Neutrophil (primary cell): ENCODE measurements around the gene ZNF281.

Experiments
- H3K27ac ChIP-seq: fragments of 200-600 bp; sonication (generic); 2 replicates; pipeline ENCODE4 v1.5.1; 2016; ENCODE audit warnings: mild to moderate bottlenecking, moderate library complexity
- H3K27me3 ChIP-seq: fragments of 200-600 bp; sonication (generic); 2 replicates; pipeline ENCODE4 v1.6.0; 2016; ENCODE audit warnings: mild to moderate bottlenecking
- H3K36me3 ChIP-seq: fragments of 200-600 bp; sonication (generic); 2 replicates; pipeline ENCODE4 v1.5.1; 2017
- H3K4me1 ChIP-seq, 2 experiments: fragments of 200-600 bp in 1 of 2; sonication (generic) in 1 of 2; 1 replicate in 1 of 2; 2 replicates in 1 of 2; pipeline versions ENCODE4 v1.5.1 to v1.6.1; 2013 to 2016; ENCODE audit warnings: low read depth in 1 of 2, low read length in 1 of 2, mild to moderate bottlenecking in 1 of 2, moderate library complexity in 1 of 2; ENCODE audit not compliant: control insufficient read depth in 1 of 2, insufficient read depth in 1 of 2
- H3K4me3 ChIP-seq, 2 experiments: fragments of 200-600 bp in 1 of 2; sonication (generic) in 1 of 2; 1 replicate in 1 of 2; 2 replicates in 1 of 2; pipeline ENCODE4 v1.5.1; 2013 to 2016; ENCODE audit warnings: low read depth in 1 of 2, low read length in 1 of 2, mild to moderate bottlenecking in 1 of 2, moderate library complexity in 1 of 2
- H3K9me3 ChIP-seq: fragments of 200-600 bp; sonication (generic); 2 replicates; pipeline ENCODE4 v1.5.1; 2016
- CTCF ChIP-seq: fragments of 200-600 bp; sonication (generic); IDR thresholded peaks from 2 replicates; pipeline ENCODE4 v1.5.1; 2016; ENCODE audit warnings: antibody characterized with exemption

The ZNF281 gene

GRCh38 chr1:200386416-200386815, 23.4 kb downstream of the ZNF281 start:
- TF ChIP-seq CTCF = no peak
- peaks cover under 1 to 3% of the 10 kb centered on the region in 2 experiments for H3K4me1 ChIP-seq
- H3K9me3 ChIP-seq = no peaks in the 10 kb centered on the region
- H3K36me3 ChIP-seq = no peaks in the 10 kb centered on the region
- H3K4me3 ChIP-seq = no peak overlapping the region
- no peak overlapping the region for H3K27ac ChIP-seq
- no peaks in the 10 kb centered on the region for H3K27me3 ChIP-seq

GRCh38 chr1:200384818-200385390, 24.9 kb downstream of the ZNF281 start:
- no peaks in the 10 kb centered on the region for H3K4me1 ChIP-seq
- H3K4me3 ChIP-seq = no peak overlapping the region
- H3K27me3 ChIP-seq = no peaks in the 10 kb centered on the region
- TF ChIP-seq CTCF = no peak
- no peak overlapping the region for H3K27ac ChIP-seq
- no peaks in the 10 kb centered on the region for H3K36me3 ChIP-seq
- no peaks in the 10 kb centered on the region for H3K9me3 ChIP-seq

GRCh38 chr1:200381256-200381984, 28.4 kb downstream of the ZNF281 start:
- no peaks in the 10 kb centered on the region for H3K36me3 ChIP-seq
- TF ChIP-seq CTCF = no peak
- no peaks in the 10 kb centered on the region for H3K27me3 ChIP-seq
- H3K27ac ChIP-seq = no peak overlapping the region
- no peaks in the 10 kb centered on the region for H3K4me1 ChIP-seq
- H3K9me3 ChIP-seq = no peaks in the 10 kb centered on the region
- H3K4me3 ChIP-seq = no peak overlapping the region

- no peaks in the 10 kb centered on the region for H3K27me3 ChIP-seq
- no peak for TF ChIP-seq CTCF
- H3K4me3 ChIP-seq = no peak overlapping the region
- no peaks in the 10 kb centered on the region for H3K36me3 ChIP-seq
- H3K27ac ChIP-seq = no peak overlapping the region
- H3K4me1 ChIP-seq = peaks cover 0 to 5% of the 10 kb centered on the region in 2 experiments
- H3K9me3 ChIP-seq = no peaks in the 10 kb centered on the region
Measured at GRCh38 chr1:200380589-200381021, 29.2 kb downstream of the ZNF281 start.

GRCh38 chr1:200379940-200380588, 29.8 kb downstream of the ZNF281 start:
- no peak for TF ChIP-seq CTCF
- Histone ChIP-seq H3K9me3 (no peaks in the 10 kb centered on the region), H3K27me3 (no peaks in the 10 kb centered on the region), H3K4me1 (peaks cover 0 to 5% of the 10 kb centered on the region in 2 experiments), H3K27ac (no peak overlapping the region), H3K4me3 (no peak overlapping the region), H3K36me3 (no peaks in the 10 kb centered on the region)
